SK-N-SH (cell line): Measurements from ENCODE around the gene ADD3.

Experiments used
- ELF1 ChIP-seq: IDR thresholded peaks from 2 replicates; pipeline ENCODE4 v1.4.0; 2012
- FOXM1 ChIP-seq: IDR thresholded peaks from 2 replicates; pipeline ENCODE4 v1.4.0; 2012; ENCODE audit warnings: low read depth, mild to moderate bottlenecking
- GABPA ChIP-seq: IDR thresholded peaks from 2 replicates; pipeline ENCODE4 v1.4.0; 2012; ENCODE audit warnings: low read depth, mild to moderate bottlenecking
- GATA2 ChIP-seq: sonication (generic); formaldehyde crosslinking; IDR thresholded peaks from 2 replicates; pipeline ENCODE4 v1.5.0; 2020; ENCODE audit warnings: mild to moderate bottlenecking, missing genetic modification reagents
- NFIC ChIP-seq: IDR thresholded peaks from 2 replicates; pipeline ENCODE4 v1.4.0; 2012; ENCODE audit warnings: borderline replicate concordance
- POLR2AphosphoS5 ChIP-seq: IDR thresholded peaks from 2 replicates; pipeline ENCODE4 v1.6.1; 2012; ENCODE audit warnings: low read depth, low read length
- RFX5 ChIP-seq: IDR thresholded peaks from 2 replicates; pipeline ENCODE4 v1.6.1; 2012; ENCODE audit warnings: mild to moderate bottlenecking, improper control_type of control experiment, low read length
- RXRA ChIP-seq: IDR thresholded peaks from 2 replicates; pipeline ENCODE4 v1.4.0; 2012; ENCODE audit warnings: low read depth, mild to moderate bottlenecking, borderline replicate concordance
- SIN3A ChIP-seq: IDR thresholded peaks from 2 replicates; pipeline ENCODE4 v1.6.1; 2012; ENCODE audit warnings: low read depth, mild to moderate bottlenecking, low read length, moderate library complexity, borderline replicate concordance
- YY1 ChIP-seq: IDR thresholded peaks from 2 replicates; pipeline ENCODE4 v1.4.0; 2012; ENCODE audit warnings: low read depth, mild to moderate bottlenecking
- TF ChIP-seq, protein P1 (sequence below): fragments of 200-600 bp; sonication (generic); IDR thresholded peaks from 2 replicates; pipeline ENCODE4 v1.6.1; 2017; ENCODE audit warnings: antibody characterized with exemption, mild to moderate bottlenecking, moderate library complexity
- TF ChIP-seq, protein P2 (sequence below): fragments of 150-350 bp; IDR thresholded peaks from 2 replicates; pipeline ENCODE4 v1.6.1; 2017; ENCODE audit warnings: antibody characterized with exemption, low read length, low read depth, borderline replicate concordance
- TF ChIP-seq, protein P3 (sequence below): IDR thresholded peaks from 2 replicates; pipeline ENCODE4 v1.6.1; 2012; ENCODE audit warnings: mild to moderate bottlenecking, low read depth, low read length, moderate library complexity

DNA sequence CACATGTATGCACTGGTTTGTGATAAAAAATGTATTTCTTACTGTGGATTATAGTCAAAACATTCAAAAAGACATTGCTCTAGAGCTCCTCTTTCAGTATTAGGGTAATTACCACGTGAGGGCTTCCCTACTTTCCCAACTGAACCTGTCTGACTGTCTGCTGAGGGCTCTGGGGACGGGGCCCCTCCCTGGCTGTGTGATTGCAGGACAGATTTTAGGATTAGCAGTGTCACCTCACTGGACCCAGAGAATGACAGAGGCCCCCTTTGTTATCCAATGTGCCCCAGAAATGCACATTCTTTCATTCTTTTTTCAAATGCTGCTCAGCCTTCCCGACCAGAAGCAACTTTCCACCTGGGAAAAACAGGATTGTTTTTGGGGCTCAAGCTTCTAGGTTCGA is 156.1 kb downstream of the ADD3 start:
- TF ChIP-seq GABPA (no peak), YY1 (no peak), RXRA (no peak), POLR2AphosphoS5 (no peak), ELF1 (no peak), GATA2 (CRISPR knock-in tag) (no peak), RFX5 (no peak), NFIC (no peak), SIN3A (no peak), FOXM1 (no peak)
- TF ChIP-seq, protein P1, sequence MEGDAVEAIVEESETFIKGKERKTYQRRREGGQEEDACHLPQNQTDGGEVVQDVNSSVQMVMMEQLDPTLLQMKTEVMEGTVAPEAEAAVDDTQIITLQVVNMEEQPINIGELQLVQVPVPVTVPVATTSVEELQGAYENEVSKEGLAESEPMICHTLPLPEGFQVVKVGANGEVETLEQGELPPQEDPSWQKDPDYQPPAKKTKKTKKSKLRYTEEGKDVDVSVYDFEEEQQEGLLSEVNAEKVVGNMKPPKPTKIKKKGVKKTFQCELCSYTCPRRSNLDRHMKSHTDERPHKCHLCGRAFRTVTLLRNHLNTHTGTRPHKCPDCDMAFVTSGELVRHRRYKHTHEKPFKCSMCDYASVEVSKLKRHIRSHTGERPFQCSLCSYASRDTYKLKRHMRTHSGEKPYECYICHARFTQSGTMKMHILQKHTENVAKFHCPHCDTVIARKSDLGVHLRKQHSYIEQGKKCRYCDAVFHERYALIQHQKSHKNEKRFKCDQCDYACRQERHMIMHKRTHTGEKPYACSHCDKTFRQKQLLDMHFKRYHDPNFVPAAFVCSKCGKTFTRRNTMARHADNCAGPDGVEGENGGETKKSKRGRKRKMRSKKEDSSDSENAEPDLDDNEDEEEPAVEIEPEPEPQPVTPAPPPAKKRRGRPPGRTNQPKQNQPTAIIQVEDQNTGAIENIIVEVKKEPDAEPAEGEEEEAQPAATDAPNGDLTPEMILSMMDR = no peak
- TF ChIP-seq, protein P2, sequence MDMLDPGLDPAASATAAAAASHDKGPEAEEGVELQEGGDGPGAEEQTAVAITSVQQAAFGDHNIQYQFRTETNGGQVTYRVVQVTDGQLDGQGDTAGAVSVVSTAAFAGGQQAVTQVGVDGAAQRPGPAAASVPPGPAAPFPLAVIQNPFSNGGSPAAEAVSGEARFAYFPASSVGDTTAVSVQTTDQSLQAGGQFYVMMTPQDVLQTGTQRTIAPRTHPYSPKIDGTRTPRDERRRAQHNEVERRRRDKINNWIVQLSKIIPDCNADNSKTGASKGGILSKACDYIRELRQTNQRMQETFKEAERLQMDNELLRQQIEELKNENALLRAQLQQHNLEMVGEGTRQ = no peak
- TF ChIP-seq, protein P3, sequence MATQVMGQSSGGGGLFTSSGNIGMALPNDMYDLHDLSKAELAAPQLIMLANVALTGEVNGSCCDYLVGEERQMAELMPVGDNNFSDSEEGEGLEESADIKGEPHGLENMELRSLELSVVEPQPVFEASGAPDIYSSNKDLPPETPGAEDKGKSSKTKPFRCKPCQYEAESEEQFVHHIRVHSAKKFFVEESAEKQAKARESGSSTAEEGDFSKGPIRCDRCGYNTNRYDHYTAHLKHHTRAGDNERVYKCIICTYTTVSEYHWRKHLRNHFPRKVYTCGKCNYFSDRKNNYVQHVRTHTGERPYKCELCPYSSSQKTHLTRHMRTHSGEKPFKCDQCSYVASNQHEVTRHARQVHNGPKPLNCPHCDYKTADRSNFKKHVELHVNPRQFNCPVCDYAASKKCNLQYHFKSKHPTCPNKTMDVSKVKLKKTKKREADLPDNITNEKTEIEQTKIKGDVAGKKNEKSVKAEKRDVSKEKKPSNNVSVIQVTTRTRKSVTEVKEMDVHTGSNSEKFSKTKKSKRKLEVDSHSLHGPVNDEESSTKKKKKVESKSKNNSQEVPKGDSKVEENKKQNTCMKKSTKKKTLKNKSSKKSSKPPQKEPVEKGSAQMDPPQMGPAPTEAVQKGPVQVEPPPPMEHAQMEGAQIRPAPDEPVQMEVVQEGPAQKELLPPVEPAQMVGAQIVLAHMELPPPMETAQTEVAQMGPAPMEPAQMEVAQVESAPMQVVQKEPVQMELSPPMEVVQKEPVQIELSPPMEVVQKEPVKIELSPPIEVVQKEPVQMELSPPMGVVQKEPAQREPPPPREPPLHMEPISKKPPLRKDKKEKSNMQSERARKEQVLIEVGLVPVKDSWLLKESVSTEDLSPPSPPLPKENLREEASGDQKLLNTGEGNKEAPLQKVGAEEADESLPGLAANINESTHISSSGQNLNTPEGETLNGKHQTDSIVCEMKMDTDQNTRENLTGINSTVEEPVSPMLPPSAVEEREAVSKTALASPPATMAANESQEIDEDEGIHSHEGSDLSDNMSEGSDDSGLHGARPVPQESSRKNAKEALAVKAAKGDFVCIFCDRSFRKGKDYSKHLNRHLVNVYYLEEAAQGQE = no peak
